ENCODE data around the gene MYO9A. TPM values are rescaled to one million over a fixed set of nuclear protein-coding genes. Genes with fewer than 3 reads are reported as not detected.

Gene MYO9A
- total RNA-seq, 1 experiment from 2014 or later: 41.6 TPM

GRCh38 chr15:71891026-71891425 lies 226.9 kb downstream of the MYO9A start:
- ATAC-seq: no peak
- ChIA-PET CTCF (no interaction called here), POLR2A (no interaction called here)
- no peak overlapping the region for H3K4me3 ChIP-seq (ENCODE audit: low read depth in 2 of 2, low read length in 2 of 2)
- H3K27me3 ChIP-seq (ENCODE audit: control insufficient read depth, insufficient read depth, low read length): no peaks in the 10 kb centered on the region
- no peaks in the 10 kb centered on the region for H3K9me3 ChIP-seq (ENCODE audit: control insufficient read depth, insufficient read depth, low read depth, low read length)
- intact Hi-C loops (cut with micrococcal nuclease; ENCODE audit: unreplicated experiment) (no loop called here), in situ Hi-C loops (cut with HindIII; ENCODE audit: low pct_unique_long_range_greater_than_20kb, low sequenced_read_pairs) (no loop called here)
- no TSS peak for BruUV-seq (replicated peaks)
- H3K36me3 ChIP-seq (ENCODE audit: control insufficient read depth, insufficient read depth, low read length): peaks cover 7% of the 10 kb centered on the region
- DNase-seq (ENCODE audit: low read depth, low spot score): no peak
- no peaks in the 10 kb centered on the region for H3K4me1 ChIP-seq (ENCODE audit: control insufficient read depth, insufficient read depth, low read length)
- TF ChIP-seq CTCF (IDR thresholded peaks at IDR 0.05) (no peak), POLR2AphosphoS5 (IDR thresholded peaks at IDR 0.05; ENCODE audit: low read depth, low read length) (no peak), SIN3A (IDR thresholded peaks at IDR 0.05; ENCODE audit: borderline replicate concordance, insufficient read depth, low read depth, low read length) (no peak), TCF7L2 (IDR thresholded peaks at IDR 0.05; ENCODE audit: low read depth, low read length) (no peak), REST (IDR thresholded peaks at IDR 0.05; ENCODE audit: insufficient read depth in 1 of 2, low read depth in 2 of 2, low read length in 1 of 2) (no peak)
- no peak overlapping the region for H3K27ac ChIP-seq (ENCODE audit: low read length)

- peaks cover 7% of the 10 kb centered on the region for H3K36me3 ChIP-seq (ENCODE audit: control insufficient read depth, insufficient read depth, low read length)
- CTCF ChIA-PET: interaction anchor here (0.6 kb wide), 2 partner anchors 146 to 202 kb away, joined by 6 read pairs; no protein-coding TSS in a partner anchor
Measured at GRCh38 chr15:71889947-71890346, 228.0 kb downstream of the MYO9A start.

More at GRCh38 chr15:71889947-71890346, 228.0 kb downstream of the MYO9A start:
- H3K27me3 ChIP-seq (ENCODE audit: control insufficient read depth, insufficient read depth, low read length): no peaks in the 10 kb centered on the region
- ATAC-seq (no peak), DNase-seq (ENCODE audit: low read depth, low spot score) (no peak)
- no peaks in the 10 kb centered on the region for H3K9me3 ChIP-seq (ENCODE audit: control insufficient read depth, insufficient read depth, low read depth, low read length)
- H3K4me1 ChIP-seq (ENCODE audit: control insufficient read depth, insufficient read depth, low read length): no peaks in the 10 kb centered on the region
- no peak overlapping the region for H3K4me3 ChIP-seq (ENCODE audit: low read depth in 2 of 2, low read length in 2 of 2)
- POLR2A ChIA-PET: interaction anchor here (0.7 kb wide), 1 partner anchor 17 kb away, joined by 13 read pairs; no protein-coding TSS in a partner anchor
- no peak overlapping the region for H3K27ac ChIP-seq (ENCODE audit: low read length)
- in situ Hi-C loops (cut with HindIII; ENCODE audit: low pct_unique_long_range_greater_than_20kb, low sequenced_read_pairs): no loop called here
- TF ChIP-seq REST (IDR thresholded peaks at IDR 0.05; ENCODE audit: insufficient read depth in 1 of 2, low read depth in 2 of 2, low read length in 1 of 2): no peak
- TF ChIP-seq POLR2AphosphoS5 (IDR thresholded peaks at IDR 0.05; ENCODE audit: low read depth, low read length): no peak
- no peak for TF ChIP-seq TCF7L2 (IDR thresholded peaks at IDR 0.05; ENCODE audit: low read depth, low read length)
- no peak for TF ChIP-seq SIN3A (IDR thresholded peaks at IDR 0.05; ENCODE audit: borderline replicate concordance, insufficient read depth, low read depth, low read length)
- no peak for TF ChIP-seq CTCF (IDR thresholded peaks at IDR 0.05)
- no TSS peak for BruUV-seq (replicated peaks)
- intact Hi-C loops (cut with micrococcal nuclease; ENCODE audit: unreplicated experiment): no loop called here

Data from Panc1 (cell line).